ENCODE results near the gene NEDD4L.

GRCh38 chr18:58391932-58392323 is 347.9 kb downstream of the NEDD4L start:
- TF ChIP-seq CTCF (IDR thresholded peaks at IDR 0.05): no peak
- no peak for TF ChIP-seq EZH2 (IDR thresholded peaks at IDR 0.05; ENCODE audit: borderline replicate concordance, insufficient read depth, low read depth, low read length, poor library complexity, severe bottlenecking)

Data from B cell (primary cell).